HCT116 (cell line): ENCODE measurements around the gene CPB1.

Experiments
- CTCF ChIP-seq, 3 experiments: fragments of 200-600 bp in 1 of 3; sonication (generic) in 1 of 3; IDR thresholded peaks in 2 of 3; conservative IDR thresholded peaks in 1 of 3; 2 replicates each; pipeline ENCODE4 v1.5.1; 2012 to 2017; ENCODE audit warnings: low read depth in 2 of 3, low read length in 2 of 3, antibody characterized with exemption in 1 of 3, borderline replicate concordance in 1 of 3, control low read depth in 1 of 3, mild to moderate bottlenecking in 1 of 3, mixed read lengths in 1 of 3, mixed run types in 1 of 3, moderate library complexity in 1 of 3; ENCODE audit not compliant: insufficient read depth in 1 of 3
- ELF1 ChIP-seq: IDR thresholded peaks from 2 replicates; pipeline ENCODE4 v1.6.1; 2012; ENCODE audit warnings: low read depth, borderline replicate concordance
- POLR2AphosphoS5 ChIP-seq: IDR thresholded peaks from 2 replicates; pipeline ENCODE4 v1.6.1; 2011; ENCODE audit warnings: mild to moderate bottlenecking, low read depth, low read length, moderate library complexity
- SP1 ChIP-seq: IDR thresholded peaks from 2 replicates; pipeline ENCODE4 v1.6.1; 2012; ENCODE audit warnings: low read depth
- TF ChIP-seq, protein P1 (sequence below): IDR thresholded peaks from 2 replicates; pipeline ENCODE4 v1.6.1; 2012

GRCh38 chr3:148790370-148790769, 37.2 kb upstream of the CPB1 start:
- no peak for TF ChIP-seq ELF1
- no peak for TF ChIP-seq SP1
- TF ChIP-seq CTCF (IDR thresholded peaks at IDR 0.05 in 2 of 3, conservative IDR thresholded peaks at IDR 0.05 in 1 of 3; ENCODE audit: borderline replicate concordance in 1 of 3, insufficient read depth in 1 of 3, low read depth in 2 of 3, low read length in 2 of 3): no peak
- TF ChIP-seq, protein P1, sequence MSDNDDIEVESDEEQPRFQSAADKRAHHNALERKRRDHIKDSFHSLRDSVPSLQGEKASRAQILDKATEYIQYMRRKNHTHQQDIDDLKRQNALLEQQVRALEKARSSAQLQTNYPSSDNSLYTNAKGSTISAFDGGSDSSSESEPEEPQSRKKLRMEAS: no peak
- no peak for TF ChIP-seq POLR2AphosphoS5
